DMS153 (cell line): Measurements from ENCODE around the gene PABPN1.

Experiments used
- DNase-seq: peaks from one replicate; lab custom pipeline; 2025; lab: John Stamatoyannopoulos, UW

PABPN1 gene

DNA sequence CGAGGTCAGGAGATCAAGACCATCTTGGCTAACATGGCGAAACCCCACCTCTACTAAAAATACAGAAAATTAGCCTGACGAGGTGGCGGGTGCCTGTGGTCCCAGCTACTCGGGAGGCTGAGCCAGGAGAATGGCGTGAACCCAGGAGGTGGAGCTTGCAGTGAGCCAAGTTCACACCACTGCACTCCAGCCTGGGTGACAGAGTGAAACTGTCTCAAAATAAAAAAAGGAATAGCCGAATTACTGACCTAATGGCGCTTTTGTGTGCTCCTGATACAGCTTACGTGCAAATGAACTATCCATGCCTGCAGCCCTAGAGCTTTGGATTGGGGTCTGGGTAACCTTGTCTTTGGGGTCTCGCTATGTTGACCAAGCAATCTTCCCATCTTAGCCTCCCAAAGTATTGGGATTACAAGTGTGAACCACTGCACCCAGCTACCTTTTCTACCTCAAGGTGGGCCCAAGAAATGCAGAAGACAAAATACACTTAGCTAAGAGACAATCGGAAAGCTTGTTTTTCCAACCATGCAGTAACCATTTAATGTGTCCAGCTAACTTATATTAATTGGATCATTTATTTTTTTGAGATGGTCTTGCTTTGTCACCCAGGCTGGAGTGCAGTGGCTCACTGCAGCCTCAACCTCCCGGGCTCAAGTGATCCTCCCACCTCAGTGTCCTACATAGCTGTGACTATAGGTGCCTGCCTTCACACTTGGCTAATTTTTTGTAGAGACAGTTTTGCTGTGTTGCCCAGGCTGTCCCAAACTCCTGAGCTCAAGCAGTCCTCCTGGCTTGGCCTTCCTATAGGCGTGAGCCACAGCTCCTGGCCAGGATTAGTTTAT, 5.5 kb downstream of the PABPN1 start:
- no peak for DNase-seq

- peak; percentile 43 for DNase-seq
Measured at GRCh38 chr14:23327947-23328744, 6.9 kb downstream of the PABPN1 start.

GRCh38 chr14:23335623-23336022, 14.4 kb downstream of the PABPN1 start:
- DNase-seq, result no peak

- DNase-seq, result no peak
Measured at GRCh38 chr14:23339506-23340268, 18.4 kb downstream of the PABPN1 start.

GRCh38 chr14:23344481-23344880, 23.2 kb downstream of the PABPN1 start:
- DNase-seq, result no peak

DNA sequence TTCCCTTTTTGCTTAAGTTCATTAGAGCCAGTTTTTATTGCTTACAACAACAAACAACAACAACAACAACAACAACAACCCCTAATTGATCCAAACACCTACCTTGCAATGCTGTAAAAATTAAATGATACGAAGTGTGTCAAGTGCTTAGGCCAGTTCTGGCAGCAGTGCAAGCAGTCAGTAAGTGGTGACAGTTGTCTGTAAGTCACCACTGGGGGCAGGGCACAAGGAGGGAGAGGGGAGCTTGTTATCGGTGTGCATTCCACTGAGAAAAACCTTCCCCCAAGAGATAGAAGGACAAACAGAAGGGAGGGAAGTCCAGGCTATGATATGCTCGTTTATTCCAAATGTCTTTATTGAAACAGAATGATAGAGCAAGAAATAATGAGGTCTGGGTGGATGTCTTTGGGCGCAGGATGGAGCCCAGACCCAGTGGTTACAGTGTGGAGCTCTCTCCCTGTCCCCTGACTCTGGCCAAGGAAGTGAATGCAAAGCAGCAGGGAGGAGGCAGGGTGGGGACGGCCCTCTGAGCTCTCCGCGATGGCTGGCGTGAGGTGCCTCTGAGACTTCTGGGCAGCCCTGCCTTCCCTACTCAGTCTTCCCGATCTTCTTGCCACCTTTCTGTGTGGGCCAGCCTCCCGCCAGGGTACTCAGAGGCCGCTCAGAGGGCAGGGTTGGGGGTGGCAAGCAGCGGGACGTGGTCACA, 24.9 kb downstream of the PABPN1 start:
- no peak for DNase-seq

GRCh38 chr14:23346693-23347405, 25.6 kb downstream of the PABPN1 start:
- no peak for DNase-seq

DNA sequence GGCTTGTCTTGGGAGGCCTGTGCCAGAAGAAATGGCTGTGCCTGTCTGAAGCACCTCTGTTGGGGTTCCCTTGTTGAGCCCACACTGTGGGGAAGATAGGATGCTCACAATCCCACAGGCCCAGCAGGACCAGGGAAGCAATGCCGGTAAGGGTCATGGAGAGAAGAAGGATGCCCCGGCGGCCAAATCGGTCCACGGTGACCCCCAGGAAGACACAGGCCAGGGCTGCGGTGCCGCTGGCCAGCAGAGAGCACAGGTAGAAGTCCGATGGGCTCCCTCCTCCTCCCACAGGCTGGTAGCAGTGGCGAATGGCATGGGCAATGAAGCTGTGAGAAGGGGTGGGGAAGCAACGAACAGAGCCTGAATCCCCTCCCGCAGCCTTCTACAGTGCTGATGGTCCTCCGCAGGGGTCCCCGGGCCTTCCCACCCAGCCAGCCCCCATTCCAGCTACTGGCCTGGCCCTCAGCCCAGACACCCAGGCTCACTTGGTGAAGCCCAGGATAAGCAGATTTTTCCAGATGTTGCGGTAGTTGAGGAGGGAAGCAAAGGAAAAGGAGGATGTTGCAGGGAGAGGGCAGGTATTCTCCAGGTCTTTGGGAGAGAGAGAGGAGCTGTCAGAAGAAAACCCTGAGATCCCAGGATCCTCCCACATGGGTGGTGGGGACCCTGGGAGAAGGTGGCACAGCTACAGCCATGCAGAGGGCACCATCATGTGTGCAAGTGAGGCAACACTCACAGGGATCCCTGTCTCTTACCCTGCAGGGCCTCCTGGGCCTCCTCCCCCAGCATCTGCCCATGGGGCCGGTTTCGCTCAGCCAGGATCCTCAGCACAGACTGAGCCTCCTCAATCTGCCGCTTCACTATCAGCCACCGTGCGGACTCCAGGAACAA, 26.4 kb downstream of the PABPN1 start:
- DNase-seq, result no peak

- DNase-seq, result no peak
Measured at GRCh38 chr14:23348297-23348655, 27.0 kb downstream of the PABPN1 start.

DNA sequence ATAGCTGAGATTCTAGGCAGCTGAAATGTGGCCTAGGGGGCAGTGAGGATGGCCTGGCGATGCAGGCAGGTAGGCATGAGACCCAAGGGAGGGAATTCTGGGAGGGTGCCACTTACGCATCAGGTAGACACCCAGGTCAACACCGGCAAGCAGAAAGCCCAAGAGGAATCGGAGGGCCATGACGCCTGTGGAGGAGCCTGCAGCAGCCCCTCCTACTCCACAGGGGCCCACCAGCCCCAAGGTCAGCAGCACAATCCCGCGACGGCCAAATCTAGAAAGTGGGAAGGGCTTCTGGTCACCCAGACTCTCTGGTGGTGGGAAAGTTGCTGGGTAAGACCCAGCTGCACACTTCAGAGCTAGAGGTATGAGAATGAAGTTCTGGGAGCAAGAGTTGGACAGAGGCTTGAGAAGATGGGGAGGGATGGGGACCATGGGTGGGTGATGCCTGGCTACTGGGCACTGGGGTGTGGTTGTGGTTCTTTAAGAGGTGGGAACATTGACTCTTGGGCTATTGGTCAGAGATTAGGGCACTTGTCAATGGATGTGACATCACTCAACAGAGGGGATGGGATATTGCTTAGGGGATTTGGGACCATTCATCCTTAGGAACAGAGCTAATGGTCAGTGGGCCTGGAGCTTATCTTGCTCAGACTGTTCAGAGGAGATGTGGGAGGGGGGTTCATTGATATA, 28.0 kb downstream of the PABPN1 start:
- no peak for DNase-seq

DNA sequence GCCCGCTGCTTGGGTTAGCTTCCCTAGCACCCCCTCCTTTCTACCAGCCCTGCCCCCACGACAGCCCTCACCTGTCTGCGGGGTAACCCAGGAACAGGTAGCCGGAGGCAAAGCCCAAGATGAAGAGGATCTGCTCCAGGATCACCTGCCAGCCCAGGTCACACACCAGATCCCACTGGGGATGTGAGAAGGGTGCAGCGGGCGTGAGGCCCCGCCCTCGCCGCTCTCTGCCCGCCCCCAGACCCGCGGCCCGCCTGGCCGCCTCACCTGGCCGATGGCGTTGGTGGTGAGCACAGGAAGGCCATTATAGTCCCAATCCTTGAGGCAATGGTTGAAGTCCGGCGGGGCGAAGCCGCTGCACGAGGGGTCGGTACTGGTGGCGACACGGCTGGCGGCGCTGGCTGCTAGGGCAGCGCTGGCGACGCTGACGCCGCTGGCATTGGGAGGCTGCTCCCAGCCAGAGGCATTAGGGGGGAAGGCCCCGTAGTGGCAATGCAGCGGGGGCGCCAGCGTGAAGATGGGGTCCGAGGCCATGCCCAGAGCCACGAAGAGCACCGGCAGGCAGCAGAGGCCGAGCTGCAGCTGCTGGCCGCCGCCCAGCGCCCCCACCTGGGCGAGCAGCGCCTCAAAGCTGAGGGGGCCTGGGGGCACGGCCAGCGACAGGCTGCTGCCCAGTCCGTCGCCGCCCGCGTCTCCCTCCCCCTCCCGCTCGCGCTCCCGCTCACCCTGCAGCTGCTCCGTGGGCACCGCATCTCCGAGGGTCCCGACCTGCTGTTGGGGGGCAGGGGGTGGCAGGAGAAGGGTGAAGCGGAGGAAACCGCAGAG, 30.6 kb downstream of the PABPN1 start:
- DNase-seq, result no peak

DNA sequence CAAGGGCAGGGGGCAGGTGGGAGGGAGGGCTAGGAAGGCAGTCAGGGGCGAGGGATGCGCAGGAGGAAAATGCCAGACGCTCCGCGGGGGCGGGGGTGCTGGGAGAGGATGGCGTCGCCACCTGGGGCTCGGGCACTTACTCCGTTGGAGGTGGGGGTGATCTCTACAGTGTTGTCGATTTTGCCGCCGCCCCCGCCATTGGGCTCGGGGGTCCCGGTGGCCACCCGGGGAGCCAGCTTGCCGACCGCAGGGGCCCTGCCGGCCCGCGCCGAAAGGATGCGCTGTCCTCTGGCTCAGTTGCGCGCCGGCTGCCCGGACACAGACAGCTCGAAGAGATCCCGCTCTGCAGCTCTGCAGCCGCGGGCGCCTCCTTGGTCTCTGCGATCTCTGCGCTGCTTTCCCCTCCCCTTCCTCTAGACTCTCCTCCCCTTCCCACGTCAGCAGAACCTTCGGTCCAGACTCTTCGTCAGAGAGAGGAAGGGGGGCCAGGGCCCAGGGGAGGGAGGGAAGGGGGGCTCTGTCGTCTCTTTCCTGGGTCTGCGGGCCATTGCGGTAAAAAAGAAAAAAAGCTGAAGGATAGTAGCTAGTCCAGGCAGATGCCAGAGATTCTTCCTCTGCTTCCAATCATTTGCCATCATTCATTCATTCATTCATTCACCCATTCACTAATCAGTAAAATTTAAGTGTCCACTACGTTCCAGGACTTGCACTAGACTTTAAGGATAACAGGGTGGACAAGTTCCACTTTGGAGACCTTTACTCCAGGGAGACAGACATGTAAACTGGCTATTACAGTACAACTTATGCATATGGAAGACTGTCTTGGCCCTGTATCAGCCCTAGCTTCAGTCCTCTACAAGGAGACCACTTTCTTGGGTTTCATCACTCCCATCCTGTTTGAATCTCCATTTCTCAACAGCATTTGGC, 31.5 kb downstream of the PABPN1 start, which contains the start of gene SLC22A17:
Gene SLC22A17, minus strand, starts transcription at position 382 of the 927 bp plus-strand sequence.
- peak; percentile 27 for DNase-seq

GRCh38 chr14:23353433-23353780, 32.1 kb downstream of the PABPN1 start:
- no peak for DNase-seq

GRCh38 chr14:23354990-23355389, 33.7 kb downstream of the PABPN1 start:
- no peak for DNase-seq

DNA sequence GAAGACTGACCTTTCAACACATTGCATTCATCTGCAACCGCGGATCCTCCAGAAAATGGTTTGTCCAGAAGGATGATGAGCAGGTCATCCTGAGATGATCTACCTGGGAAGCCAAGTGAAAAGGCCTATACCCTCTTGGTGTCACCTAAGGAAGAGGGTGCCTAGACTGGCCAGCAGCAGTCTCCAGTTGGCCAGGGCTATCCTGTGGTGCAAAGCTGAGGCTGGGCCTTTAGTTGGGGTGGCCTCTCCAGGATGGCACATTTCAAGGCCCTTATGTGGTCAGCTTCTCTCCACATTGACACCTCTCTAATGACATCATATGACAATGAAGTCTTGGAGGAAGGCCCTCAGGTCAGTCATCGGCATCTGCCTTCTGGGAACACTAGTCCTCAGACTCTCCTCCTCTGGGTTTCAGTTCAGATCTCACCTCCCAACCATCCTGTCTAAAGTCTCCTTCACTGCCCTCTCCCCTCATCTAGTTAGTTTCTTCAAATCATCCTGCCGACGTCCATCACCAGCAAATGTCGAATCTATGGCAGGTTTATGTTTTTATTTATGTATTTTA, 34.7 kb downstream of the PABPN1 start:
- no peak for DNase-seq

- no peak for DNase-seq
Measured at GRCh38 chr14:23356662-23357061, 35.4 kb downstream of the PABPN1 start.

- no peak for DNase-seq
Measured at GRCh38 chr14:23357261-23357660, 36.0 kb downstream of the PABPN1 start.
